NB4 (cell line): Measurements from ENCODE around the gene SNX22.

Source experiments
- DNase-seq: peaks from one replicate; pipeline ENCODE4 v3.0.0; 2010; ENCODE audit warnings: low read depth
- H3K4me3 ChIP-seq: one replicate; pipeline ENCODE4 v1.5.1; 2011; ENCODE audit warnings: mild to moderate bottlenecking, low read depth, low read length, moderate library complexity
- MAX ChIP-seq: IDR thresholded peaks from 2 replicates; pipeline ENCODE4 v1.6.1; 2011; ENCODE audit warnings: low read depth, low read length
- MYC ChIP-seq: IDR thresholded peaks from 2 replicates; pipeline ENCODE4 v1.6.1; 2011; ENCODE audit warnings: low read depth, low read length
- POLR2A ChIP-seq: IDR thresholded peaks from 2 replicates; pipeline ENCODE4 v1.6.1; 2011; ENCODE audit warnings: mild to moderate bottlenecking; ENCODE audit not compliant: insufficient read length; ENCODE audit errors: extremely low read depth
- TF ChIP-seq, protein P1 (sequence below): IDR thresholded peaks from one replicate; pipeline ENCODE4 v1.5.1; 2012; ENCODE audit warnings: low read depth, low read length

SNX22 gene

GRCh38 chr15:64182859-64183370, 31.4 kb downstream of the SNX22 start:
- no peak overlapping the region for H3K4me3 ChIP-seq
- TF ChIP-seq MAX (no peak), MYC (no peak), POLR2A (no peak)
- TF ChIP-seq, protein P1, sequence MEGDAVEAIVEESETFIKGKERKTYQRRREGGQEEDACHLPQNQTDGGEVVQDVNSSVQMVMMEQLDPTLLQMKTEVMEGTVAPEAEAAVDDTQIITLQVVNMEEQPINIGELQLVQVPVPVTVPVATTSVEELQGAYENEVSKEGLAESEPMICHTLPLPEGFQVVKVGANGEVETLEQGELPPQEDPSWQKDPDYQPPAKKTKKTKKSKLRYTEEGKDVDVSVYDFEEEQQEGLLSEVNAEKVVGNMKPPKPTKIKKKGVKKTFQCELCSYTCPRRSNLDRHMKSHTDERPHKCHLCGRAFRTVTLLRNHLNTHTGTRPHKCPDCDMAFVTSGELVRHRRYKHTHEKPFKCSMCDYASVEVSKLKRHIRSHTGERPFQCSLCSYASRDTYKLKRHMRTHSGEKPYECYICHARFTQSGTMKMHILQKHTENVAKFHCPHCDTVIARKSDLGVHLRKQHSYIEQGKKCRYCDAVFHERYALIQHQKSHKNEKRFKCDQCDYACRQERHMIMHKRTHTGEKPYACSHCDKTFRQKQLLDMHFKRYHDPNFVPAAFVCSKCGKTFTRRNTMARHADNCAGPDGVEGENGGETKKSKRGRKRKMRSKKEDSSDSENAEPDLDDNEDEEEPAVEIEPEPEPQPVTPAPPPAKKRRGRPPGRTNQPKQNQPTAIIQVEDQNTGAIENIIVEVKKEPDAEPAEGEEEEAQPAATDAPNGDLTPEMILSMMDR, result no peak
- DNase-seq, result no peak

DNA sequence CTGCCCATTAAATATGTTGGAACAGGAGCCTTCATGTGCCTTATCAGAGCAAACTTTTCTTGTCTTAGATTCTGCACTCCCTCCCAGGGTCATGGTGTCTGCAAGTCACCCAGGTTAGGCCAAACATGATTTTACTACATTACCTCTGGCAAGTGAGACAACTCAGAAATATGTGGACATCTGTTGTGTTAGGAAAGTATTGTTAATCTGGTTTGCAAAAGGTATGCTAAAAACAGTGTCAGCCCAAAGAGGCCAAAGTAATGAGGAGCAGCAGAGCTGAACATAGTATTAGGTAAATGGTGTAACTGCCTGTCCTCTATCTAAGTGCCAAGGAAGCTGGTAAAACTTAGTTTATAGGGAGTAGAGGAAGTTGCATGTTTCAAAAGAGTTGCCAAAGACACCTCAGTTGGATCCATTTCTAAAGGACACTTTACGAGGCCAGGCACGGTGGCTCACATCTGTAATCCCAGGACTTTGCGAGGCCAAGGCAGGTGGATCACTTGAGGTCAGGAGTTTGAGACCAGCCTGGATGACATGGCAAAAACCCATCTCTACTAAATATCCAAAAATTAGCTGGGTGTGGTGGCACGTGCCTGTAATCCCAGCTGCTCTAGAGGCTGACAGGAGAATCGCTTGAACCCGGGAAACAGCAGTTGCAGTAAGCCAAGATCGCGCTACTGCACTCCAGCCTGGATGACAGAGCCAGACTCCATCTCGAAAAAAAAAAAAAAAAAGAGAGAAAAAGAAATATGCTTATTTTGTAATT, 33.8 kb downstream of the SNX22 start:
- TF ChIP-seq MYC, result no peak
- TF ChIP-seq, protein P1, result no peak
- no peak for TF ChIP-seq POLR2A
- H3K4me3 ChIP-seq, result no peak overlapping the region
- DNase-seq, result peak; percentile 67

- H3K4me3 ChIP-seq, result no peak overlapping the region
- DNase-seq, result no peak
- TF ChIP-seq MAX (no peak), MYC (no peak), POLR2A (no peak)
- TF ChIP-seq, protein P1, result no peak
These were observed 36.1 kb downstream of the SNX22 start for GRCh38 chr15:64187396-64188191.

GRCh38 chr15:64191971-64192830, 40.7 kb downstream of the SNX22 start:
- DNase-seq, result no peak
- TF ChIP-seq MAX, result no peak
- no peak for TF ChIP-seq POLR2A
- TF ChIP-seq, protein P1, result no peak
- no peak for TF ChIP-seq MYC

GRCh38 chr15:64193971-64194370, 42.4 kb downstream of the SNX22 start:
- TF ChIP-seq, protein P1, result no peak
- TF ChIP-seq MAX (no peak), POLR2A (no peak), MYC (no peak)
- H3K4me3 ChIP-seq, result no peak overlapping the region
- DNase-seq, result peak; percentile 14

More at GRCh38 chr15:64191971-64192830, 40.7 kb downstream of the SNX22 start:
- H3K4me3 ChIP-seq, result no peak overlapping the region
